Natural killer cell treated with Interleukin-12 subunit alpha and Interleukin-12 subunit beta and Interleukin-15 and Interleukin-18, amount 100 ng/mL, for 72 hours (primary cell): ENCODE results near the gene NRF1. TPM values are rescaled to one million over a fixed set of nuclear protein-coding genes. Genes with fewer than 3 reads are reported as not detected.

Experiments used
- ATAC-seq, 2 donors: fragments of 150-1000 bp; cut with Tn5 transposase in 1 of 2; sonication (Bioruptor Pico), chemical (Tn5 transposase) in 1 of 2; 2 replicates each; pipeline ENCODE4 v1.10.0; 2021
- DNase-seq: peaks from one replicate; pipeline ENCODE4 v3.0.0; 2022; ENCODE audit warnings: low spot score
- H3K27ac Mint-ChIP-seq, 2 donors: 1 replicate in 1 of 2; 2 replicates in 1 of 2; pipeline ENCODE4 v1.8.0; 2022; ENCODE audit warnings: mixed read lengths in 2 of 2, mild to moderate bottlenecking in 1 of 2, moderate library complexity in 1 of 2
- H3K27me3 Mint-ChIP-seq, 2 donors: 1 replicate in 1 of 2; 2 replicates in 1 of 2; pipeline ENCODE4 v1.8.0; 2022; ENCODE audit warnings: mixed read lengths in 2 of 2
- H3K36me3 Mint-ChIP-seq: one replicate; pipeline ENCODE4 v1.8.0; 2022; ENCODE audit warnings: mixed read lengths
- H3K4me1 Mint-ChIP-seq, 2 donors: 1 replicate in 1 of 2; 2 replicates in 1 of 2; pipeline ENCODE4 v1.8.0; 2022; ENCODE audit warnings: low read depth in 2 of 2, mixed read lengths in 2 of 2, mild to moderate bottlenecking in 1 of 2
- H3K4me3 Mint-ChIP-seq: one replicate; pipeline ENCODE4 v1.8.0; 2022; ENCODE audit warnings: mixed read lengths
- H3K9me3 Mint-ChIP-seq: 2 replicates; pipeline ENCODE4 v1.8.0; 2022; ENCODE audit warnings: mixed read lengths
- total RNA-seq, 2 donors: library from RNA; stranded (reverse); gene quantifications; one replicate each; pipeline ENCODE4 v1.2.3, GENCODE V29; 2022

The NRF1 gene
- total RNA-seq, 2 donors from 2014 or later, result 27.6 to 31.9 TPM

GRCh38 chr7:129723679-129724078, 112.2 kb downstream of the NRF1 start:
- Mint-ChIP-seq H3K9me3 (no peaks in the 10 kb centered on the region), H3K27me3 (no peaks in the 10 kb centered on the region), H3K27ac (no peak overlapping the region), H3K4me1 (peaks cover 0 to 2% of the 10 kb centered on the region in 2 donors), H3K4me3 (no peak overlapping the region), H3K36me3 (peaks cover 21% of the 10 kb centered on the region)
- DNase-seq (no peak), ATAC-seq (no peak)

GRCh38 chr7:129724796-129725195, 113.3 kb downstream of the NRF1 start:
- no peak overlapping the region for H3K27ac Mint-ChIP-seq
- DNase-seq, result no peak
- H3K9me3 Mint-ChIP-seq, result no peaks in the 10 kb centered on the region
- peaks cover 0 to 2% of the 10 kb centered on the region in 2 donors for H3K4me1 Mint-ChIP-seq
- no peak overlapping the region for H3K4me3 Mint-ChIP-seq
- peaks cover 14% of the 10 kb centered on the region for H3K36me3 Mint-ChIP-seq
- ATAC-seq, result no peak
- H3K27me3 Mint-ChIP-seq, result no peaks in the 10 kb centered on the region

GRCh38 chr7:129728875-129729467, 117.5 kb downstream of the NRF1 start:
- no peaks in the 10 kb centered on the region for H3K4me1 Mint-ChIP-seq
- ATAC-seq (no peak), DNase-seq (no peak)
- no peak overlapping the region for H3K27ac Mint-ChIP-seq
- peaks cover 8% of the 10 kb centered on the region for H3K36me3 Mint-ChIP-seq
- no peaks in the 10 kb centered on the region for H3K27me3 Mint-ChIP-seq
- no peak overlapping the region for H3K4me3 Mint-ChIP-seq
- no peaks in the 10 kb centered on the region for H3K9me3 Mint-ChIP-seq

DNA sequence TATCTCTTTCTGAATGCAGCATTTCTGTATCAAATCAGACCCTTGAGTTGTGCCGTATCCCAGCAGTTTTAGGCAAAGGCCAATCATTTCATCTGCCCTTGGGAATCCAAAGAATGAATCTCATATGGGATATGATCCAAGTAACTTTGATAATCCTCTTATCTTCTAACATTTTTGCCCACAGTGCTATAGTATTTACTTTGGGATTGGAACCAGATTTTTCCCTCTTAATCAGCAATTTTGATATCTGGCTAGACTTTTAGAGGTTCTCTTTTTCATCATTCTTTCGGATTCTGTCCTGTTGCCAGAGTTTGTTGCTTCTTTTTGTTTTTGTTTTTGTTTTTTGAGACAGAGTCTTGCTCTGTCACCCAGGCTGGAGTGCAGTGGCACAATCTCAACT, 118.0 kb downstream of the NRF1 start:
- no peak for ATAC-seq
- no peak overlapping the region for H3K27ac Mint-ChIP-seq
- DNase-seq, result no peak
- no peak overlapping the region for H3K4me3 Mint-ChIP-seq
- no peaks in the 10 kb centered on the region for H3K9me3 Mint-ChIP-seq
- H3K4me1 Mint-ChIP-seq, result no peaks in the 10 kb centered on the region
- H3K36me3 Mint-ChIP-seq, result peaks cover 7% of the 10 kb centered on the region
- H3K27me3 Mint-ChIP-seq, result no peaks in the 10 kb centered on the region

DNA sequence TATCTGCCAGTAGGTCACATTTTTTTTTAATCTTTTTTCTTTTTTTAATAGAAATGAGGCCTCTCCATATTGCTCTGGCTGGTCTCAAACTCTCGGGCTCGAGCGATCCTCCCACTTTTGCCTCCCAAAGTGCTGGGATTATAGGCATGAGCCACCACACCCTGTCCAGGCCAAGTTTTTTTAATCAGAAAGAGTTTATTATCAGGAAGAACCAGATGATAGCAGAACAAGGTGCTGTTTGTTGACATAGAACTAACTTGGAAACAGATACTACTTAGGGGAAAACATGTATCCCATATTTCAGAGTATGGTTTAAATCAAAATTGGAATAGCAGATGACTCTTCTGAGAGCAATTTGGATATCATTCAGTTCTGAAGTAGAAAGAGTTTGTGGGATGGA, 118.6 kb downstream of the NRF1 start:
- Mint-ChIP-seq H3K27me3 (no peaks in the 10 kb centered on the region), H3K36me3 (peaks cover 7% of the 10 kb centered on the region), H3K9me3 (no peaks in the 10 kb centered on the region), H3K27ac (no peak overlapping the region), H3K4me3 (no peak overlapping the region), H3K4me1 (no peaks in the 10 kb centered on the region)
- ATAC-seq, result no peak
- DNase-seq, result no peak

- H3K4me3 Mint-ChIP-seq, result no peak overlapping the region
- H3K27ac Mint-ChIP-seq, result no peak overlapping the region
- no peaks in the 10 kb centered on the region for H3K27me3 Mint-ChIP-seq
- H3K4me1 Mint-ChIP-seq, result no peaks in the 10 kb centered on the region
- no peak for DNase-seq
- no peaks in the 10 kb centered on the region for H3K9me3 Mint-ChIP-seq
- ATAC-seq, result no peak
- no peaks in the 10 kb centered on the region for H3K36me3 Mint-ChIP-seq
Observed at GRCh38 chr7:129734400-129734799, 122.9 kb downstream of the NRF1 start.

DNA sequence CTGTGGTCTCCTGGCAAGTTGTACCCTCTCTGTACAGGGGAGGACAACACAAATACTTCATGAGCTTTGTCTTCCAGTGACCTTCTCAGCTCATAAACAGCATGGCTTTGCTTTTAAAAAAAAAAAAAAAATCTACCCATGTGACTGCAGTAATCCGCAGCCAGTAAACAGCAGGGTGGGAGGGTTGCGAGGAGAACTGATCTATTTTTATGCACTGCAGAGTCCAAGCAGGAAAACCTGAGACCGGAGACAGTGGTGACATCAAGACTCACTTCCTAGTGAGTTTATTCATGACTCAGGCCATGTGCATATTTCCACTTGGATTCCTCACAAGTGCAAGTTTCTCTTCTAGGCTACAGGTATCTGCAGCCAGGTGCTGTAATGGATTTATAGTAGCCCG, 127.9 kb downstream of the NRF1 start:
- Mint-ChIP-seq H3K4me1 (peaks cover 0 to 3% of the 10 kb centered on the region in 2 donors), H3K36me3 (no peaks in the 10 kb centered on the region), H3K9me3 (no peaks in the 10 kb centered on the region), H3K27me3 (no peaks in the 10 kb centered on the region), H3K4me3 (no peak overlapping the region), H3K27ac (no peak overlapping the region)
- DNase-seq, result no peak
- no peak for ATAC-seq

DNA sequence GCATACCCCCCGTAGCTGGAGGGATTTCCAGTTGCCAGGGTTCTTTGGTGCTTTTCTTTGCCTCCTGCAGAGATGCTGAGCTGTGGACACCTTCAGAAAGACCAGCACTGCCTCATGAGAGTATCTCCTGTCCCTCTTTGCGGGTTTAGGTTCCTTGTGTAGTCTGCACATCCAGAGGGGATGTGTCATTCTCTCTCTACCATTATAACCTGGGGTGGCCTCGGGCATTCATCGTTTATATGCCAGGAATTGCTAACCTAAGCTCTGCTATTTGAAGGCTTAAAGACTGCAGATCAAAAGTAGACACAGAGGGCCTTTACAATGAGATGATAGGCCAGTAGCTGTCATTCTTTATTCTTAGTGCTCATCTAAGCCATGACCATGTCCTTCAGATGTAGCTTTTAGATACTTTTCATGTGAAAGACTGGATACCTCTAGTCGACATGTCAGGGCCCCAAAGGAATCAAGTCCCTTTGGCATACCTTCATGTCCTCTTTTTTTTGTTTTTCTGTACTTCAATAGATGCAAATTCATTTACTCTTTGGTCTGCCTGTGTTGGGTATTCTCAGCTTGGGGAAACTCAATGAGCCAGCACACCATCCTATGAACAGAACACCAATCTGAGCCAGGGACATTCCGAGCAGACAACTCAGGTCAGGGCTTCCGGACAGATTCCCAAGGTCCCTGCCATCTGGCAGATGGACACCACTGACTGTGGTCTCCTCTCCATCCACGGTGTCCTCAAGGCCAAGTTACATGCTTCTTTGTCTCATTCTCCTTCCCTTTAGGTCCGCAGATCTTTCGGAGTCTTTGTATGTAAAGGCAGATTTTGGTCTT, 129.3 kb downstream of the NRF1 start:
- H3K9me3 Mint-ChIP-seq, result no peaks in the 10 kb centered on the region
- DNase-seq, result no peak
- H3K4me1 Mint-ChIP-seq, result peaks cover 0 to 3% of the 10 kb centered on the region in 2 donors
- no peak overlapping the region for H3K27ac Mint-ChIP-seq
- H3K4me3 Mint-ChIP-seq, result no peak overlapping the region
- no peaks in the 10 kb centered on the region for H3K27me3 Mint-ChIP-seq
- H3K36me3 Mint-ChIP-seq, result no peaks in the 10 kb centered on the region
- no peak for ATAC-seq

GRCh38 chr7:129741743-129742213, 130.3 kb downstream of the NRF1 start:
- DNase-seq (no peak), ATAC-seq (no peak)
- H3K9me3 Mint-ChIP-seq, result no peaks in the 10 kb centered on the region
- H3K27ac Mint-ChIP-seq, result no peak overlapping the region
- peaks cover 4% of the 10 kb centered on the region for H3K36me3 Mint-ChIP-seq
- no peaks in the 10 kb centered on the region for H3K27me3 Mint-ChIP-seq
- H3K4me3 Mint-ChIP-seq, result no peak overlapping the region
- H3K4me1 Mint-ChIP-seq, result peaks cover 0 to 3% of the 10 kb centered on the region in 2 donors

GRCh38 chr7:129742256-129742655, 130.7 kb downstream of the NRF1 start:
- H3K36me3 Mint-ChIP-seq, result peaks cover 4% of the 10 kb centered on the region
- H3K27ac Mint-ChIP-seq, result no peak overlapping the region
- DNase-seq (no peak), ATAC-seq (no peak)
- no peaks in the 10 kb centered on the region for H3K9me3 Mint-ChIP-seq
- no peak overlapping the region for H3K4me3 Mint-ChIP-seq
- no peaks in the 10 kb centered on the region for H3K27me3 Mint-ChIP-seq
- peaks cover 0 to 3% of the 10 kb centered on the region in 2 donors for H3K4me1 Mint-ChIP-seq

DNA sequence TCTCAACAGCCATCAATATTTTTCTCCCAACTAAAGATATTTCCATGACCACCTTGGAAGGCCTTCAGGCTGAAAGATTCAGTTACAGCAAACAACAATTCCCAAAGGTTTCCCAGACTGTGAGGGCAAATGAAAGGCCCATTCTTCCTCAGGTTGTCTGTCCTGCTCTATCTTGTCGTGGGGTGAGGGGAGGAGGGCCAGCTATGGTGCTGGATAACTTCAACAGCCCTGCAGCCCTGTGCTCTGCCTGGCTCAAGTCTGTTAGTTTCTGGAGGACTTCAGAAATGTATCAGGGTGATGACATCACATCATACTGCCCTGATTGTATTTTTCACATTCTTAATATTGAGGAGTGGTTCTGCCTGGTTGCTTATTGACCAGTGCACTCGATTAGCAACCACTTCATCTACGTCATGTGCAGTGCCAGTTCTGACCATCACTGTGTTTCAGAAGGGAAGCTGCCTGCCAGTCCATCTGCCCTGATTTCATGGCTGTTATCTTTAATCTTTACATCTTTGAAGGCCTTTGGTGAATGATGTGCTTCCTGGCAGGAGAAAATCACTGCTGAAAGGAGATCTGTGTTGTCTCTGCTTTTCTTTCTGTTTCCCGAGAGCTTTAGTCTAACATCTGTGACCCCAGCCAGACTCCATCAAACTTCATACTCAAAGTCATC, 135.5 kb downstream of the NRF1 start:
- Mint-ChIP-seq H3K4me3 (no peak overlapping the region), H3K4me1 (peaks cover 0 to 7% of the 10 kb centered on the region in 2 donors), H3K36me3 (peaks cover 4% of the 10 kb centered on the region), H3K27ac (no peak overlapping the region), H3K27me3 (no peaks in the 10 kb centered on the region), H3K9me3 (no peaks in the 10 kb centered on the region)
- DNase-seq, result no peak
- no peak for ATAC-seq

- Mint-ChIP-seq H3K4me1 (peaks cover 0 to 9% of the 10 kb centered on the region in 2 donors), H3K27ac (no peak overlapping the region), H3K4me3 (no peak overlapping the region), H3K9me3 (no peaks in the 10 kb centered on the region), H3K36me3 (peaks cover 4% of the 10 kb centered on the region), H3K27me3 (no peaks in the 10 kb centered on the region)
- DNase-seq (no peak), ATAC-seq (no peak)
Observed at GRCh38 chr7:129748356-129749109, 137.0 kb downstream of the NRF1 start.

GRCh38 chr7:129750091-129750490, 138.6 kb downstream of the NRF1 start:
- DNase-seq, result no peak
- no peaks in the 10 kb centered on the region for H3K9me3 Mint-ChIP-seq
- no peak overlapping the region for H3K27ac Mint-ChIP-seq
- peaks cover 4% of the 10 kb centered on the region for H3K36me3 Mint-ChIP-seq
- ATAC-seq, result no peak
- H3K4me3 Mint-ChIP-seq, result no peak overlapping the region
- peaks cover 0 to 9% of the 10 kb centered on the region in 2 donors for H3K4me1 Mint-ChIP-seq
- no peaks in the 10 kb centered on the region for H3K27me3 Mint-ChIP-seq
